ENCODE measurements around the gene TTC4. TPM values are rescaled to one million over a fixed set of nuclear protein-coding genes. Genes with fewer than 3 reads are reported as not detected.
"Not testable (repeated sequence)": the region's sequence is repeated elsewhere in the genome, so short reads cannot be mapped to it uniquely, and the experiment has no call there.

TTC4 gene
- total RNA-seq, 1 donor from 2014 or later = 38.2 TPM

GRCh38 chr1:54763816-54764132 lies 48.1 kb downstream of the TTC4 start:
- H3K4me1 Mint-ChIP-seq (ENCODE audit: low read depth) = peaks cover 12% of the 10 kb centered on the region
- H3K27ac Mint-ChIP-seq = peak overlapping the region; percentile 89
- H3K4me3 Mint-ChIP-seq (ENCODE audit: low read depth) = peak overlapping the region; percentile 88
- no peak for DNase-seq (ENCODE audit: low spot score)
- intact Hi-C loops (cut with micrococcal nuclease) = loop anchor here (1.0 to 2.0 kb wide), 3 partner anchors 37 to 710 kb away; partner anchors contain the start of genes TCEANC2, TMEM59, TTC22 and TTC4
- no peaks in the 10 kb centered on the region for H3K36me3 Mint-ChIP-seq (ENCODE audit: low read depth)
- no peaks in the 10 kb centered on the region for H3K9me3 Mint-ChIP-seq
- H3K27me3 Mint-ChIP-seq (ENCODE audit: low read depth) = no peaks in the 10 kb centered on the region

- H3K4me1 Mint-ChIP-seq (ENCODE audit: low read depth) = peaks cover 12% of the 10 kb centered on the region
- no peaks in the 10 kb centered on the region for H3K36me3 Mint-ChIP-seq (ENCODE audit: low read depth)
- no peaks in the 10 kb centered on the region for H3K9me3 Mint-ChIP-seq
- intact Hi-C loops (cut with micrococcal nuclease) = loop anchor here (1.0 to 2.0 kb wide), 3 partner anchors 36 to 711 kb away; partner anchors contain the start of genes TCEANC2, TMEM59, TTC22 and TTC4
- DNase-seq (ENCODE audit: low spot score) = peak; percentile 94
- H3K27ac Mint-ChIP-seq = peak within 1 kb of the TSS; percentile 89
- no peaks in the 10 kb centered on the region for H3K27me3 Mint-ChIP-seq (ENCODE audit: low read depth)
- H3K4me3 Mint-ChIP-seq (ENCODE audit: low read depth) = peak within 1 kb of the TSS; percentile 88
These were observed 48.7 kb downstream of the TTC4 start, which contains the start of gene PARS2 for GRCh38 chr1:54764133-54764921. TSS of gene PARS2 (minus strand) at chr1:54764523. CDS start at chr1:54759161, 5,362 bp downstream.

- Mint-ChIP-seq H3K27ac (peak overlapping the region; percentile 74), H3K27me3 (ENCODE audit: low read depth) (no peaks in the 10 kb centered on the region), H3K36me3 (ENCODE audit: low read depth) (no peaks in the 10 kb centered on the region), H3K4me3 (ENCODE audit: low read depth) (peak overlapping the region; percentile 88), H3K4me1 (ENCODE audit: low read depth) (peaks cover 12% of the 10 kb centered on the region), H3K9me3 (no peaks in the 10 kb centered on the region)
- intact Hi-C loops (cut with micrococcal nuclease) = loop anchor here (1.0 to 2.0 kb wide), 3 partner anchors 36 to 712 kb away; partner anchors contain the start of genes TCEANC2, TMEM59, TTC22 and TTC4
- no peak for DNase-seq (ENCODE audit: low spot score)
These were observed 49.4 kb downstream of the TTC4 start for GRCh38 chr1:54764922-54765561.

GRCh38 chr1:54766726-54767125 lies 51.1 kb downstream of the TTC4 start:
- H3K4me3 Mint-ChIP-seq (ENCODE audit: low read depth) = no peak overlapping the region
- H3K27ac Mint-ChIP-seq = no peak overlapping the region
- peaks cover 12% of the 10 kb centered on the region for H3K4me1 Mint-ChIP-seq (ENCODE audit: low read depth)
- no peaks in the 10 kb centered on the region for H3K36me3 Mint-ChIP-seq (ENCODE audit: low read depth)
- DNase-seq (ENCODE audit: low spot score) = no peak
- H3K27me3 Mint-ChIP-seq (ENCODE audit: low read depth) = no peaks in the 10 kb centered on the region
- intact Hi-C loops (cut with micrococcal nuclease) = no loop called here
- no peaks in the 10 kb centered on the region for H3K9me3 Mint-ChIP-seq

GRCh38 chr1:54767526-54767925 lies 51.9 kb downstream of the TTC4 start:
- no peaks in the 10 kb centered on the region for H3K36me3 Mint-ChIP-seq (ENCODE audit: low read depth)
- intact Hi-C loops (cut with micrococcal nuclease) = no loop called here
- H3K4me1 Mint-ChIP-seq (ENCODE audit: low read depth) = peaks cover 12% of the 10 kb centered on the region
- DNase-seq (ENCODE audit: low spot score) = no peak
- H3K9me3 Mint-ChIP-seq = no peaks in the 10 kb centered on the region
- H3K27me3 Mint-ChIP-seq (ENCODE audit: low read depth) = no peaks in the 10 kb centered on the region
- H3K27ac Mint-ChIP-seq = no peak overlapping the region
- H3K4me3 Mint-ChIP-seq (ENCODE audit: low read depth) = no peak overlapping the region

GRCh38 chr1:54768093-54768492 lies 52.4 kb downstream of the TTC4 start:
- H3K4me3 Mint-ChIP-seq (ENCODE audit: low read depth) = no peak overlapping the region
- DNase-seq (ENCODE audit: low spot score) = no peak
- H3K27me3 Mint-ChIP-seq (ENCODE audit: low read depth) = no peaks in the 10 kb centered on the region
- intact Hi-C loops (cut with micrococcal nuclease) = no loop called here
- no peak overlapping the region for H3K27ac Mint-ChIP-seq
- H3K36me3 Mint-ChIP-seq (ENCODE audit: low read depth) = no peaks in the 10 kb centered on the region
- H3K9me3 Mint-ChIP-seq = no peaks in the 10 kb centered on the region
- H3K4me1 Mint-ChIP-seq (ENCODE audit: low read depth) = peaks cover 9% of the 10 kb centered on the region

- Mint-ChIP-seq H3K36me3 (ENCODE audit: low read depth) (no peaks in the 10 kb centered on the region), H3K9me3 (no peaks in the 10 kb centered on the region), H3K27ac (no peak overlapping the region), H3K4me1 (ENCODE audit: low read depth) (no peaks in the 10 kb centered on the region), H3K4me3 (ENCODE audit: low read depth) (no peak overlapping the region), H3K27me3 (ENCODE audit: low read depth) (no peaks in the 10 kb centered on the region)
- intact Hi-C loops (cut with micrococcal nuclease) = no loop called here
- DNase-seq (ENCODE audit: low spot score) = no peak
These were observed 57.3 kb downstream of the TTC4 start for GRCh38 chr1:54772951-54773350.

GRCh38 chr1:54774820-54775498 lies 59.3 kb downstream of the TTC4 start:
- Mint-ChIP-seq H3K9me3 (no peaks in the 10 kb centered on the region), H3K4me3 (ENCODE audit: low read depth) (no peak overlapping the region), H3K4me1 (ENCODE audit: low read depth) (no peaks in the 10 kb centered on the region), H3K36me3 (ENCODE audit: low read depth) (no peaks in the 10 kb centered on the region), H3K27me3 (ENCODE audit: low read depth) (no peaks in the 10 kb centered on the region), H3K27ac (no peak overlapping the region)
- no peak for DNase-seq (ENCODE audit: low spot score)
- intact Hi-C loops (cut with micrococcal nuclease) = no loop called here

GRCh38 chr1:54775828-54776721 lies 60.4 kb downstream of the TTC4 start:
- H3K27me3 Mint-ChIP-seq (ENCODE audit: low read depth); DNase-seq (ENCODE audit: low spot score); intact Hi-C loops (cut with micrococcal nuclease); H3K4me3 Mint-ChIP-seq (ENCODE audit: low read depth); H3K36me3 Mint-ChIP-seq (ENCODE audit: low read depth); H3K27ac Mint-ChIP-seq; H3K9me3 Mint-ChIP-seq; H3K4me1 Mint-ChIP-seq (ENCODE audit: low read depth): not testable (repeated sequence)

- no peak overlapping the region for H3K27ac Mint-ChIP-seq
- H3K9me3 Mint-ChIP-seq = no peaks in the 10 kb centered on the region
- H3K4me1 Mint-ChIP-seq (ENCODE audit: low read depth) = no peaks in the 10 kb centered on the region
- peaks cover 2% of the 10 kb centered on the region for H3K27me3 Mint-ChIP-seq (ENCODE audit: low read depth)
- no peak overlapping the region for H3K4me3 Mint-ChIP-seq (ENCODE audit: low read depth)
- H3K36me3 Mint-ChIP-seq (ENCODE audit: low read depth) = no peaks in the 10 kb centered on the region
- intact Hi-C loops (cut with micrococcal nuclease) = no loop called here
- DNase-seq (ENCODE audit: low spot score) = no peak
These were observed 61.4 kb downstream of the TTC4 start for GRCh38 chr1:54777011-54777410.

- intact Hi-C loops (cut with micrococcal nuclease) = no loop called here
- Mint-ChIP-seq H3K4me3 (ENCODE audit: low read depth) (no peak overlapping the region), H3K9me3 (no peaks in the 10 kb centered on the region), H3K27me3 (ENCODE audit: low read depth) (peaks cover 2% of the 10 kb centered on the region), H3K36me3 (ENCODE audit: low read depth) (no peaks in the 10 kb centered on the region), H3K27ac (no peak overlapping the region), H3K4me1 (ENCODE audit: low read depth) (no peaks in the 10 kb centered on the region)
- DNase-seq (ENCODE audit: low spot score) = no peak
These were observed 61.8 kb downstream of the TTC4 start for GRCh38 chr1:54777431-54777830.

- H3K27me3 Mint-ChIP-seq (ENCODE audit: low read depth) = peaks cover 2% of the 10 kb centered on the region
- no peak overlapping the region for H3K4me3 Mint-ChIP-seq (ENCODE audit: low read depth)
- H3K9me3 Mint-ChIP-seq = no peaks in the 10 kb centered on the region
- no peak for DNase-seq (ENCODE audit: low spot score)
- no peak overlapping the region for H3K27ac Mint-ChIP-seq
- intact Hi-C loops (cut with micrococcal nuclease) = no loop called here
- no peaks in the 10 kb centered on the region for H3K36me3 Mint-ChIP-seq (ENCODE audit: low read depth)
- no peaks in the 10 kb centered on the region for H3K4me1 Mint-ChIP-seq (ENCODE audit: low read depth)
These were observed 65.5 kb downstream of the TTC4 start for GRCh38 chr1:54781023-54781723.

Measured in activated T-helper 2 cell treated with anti-CD3 and anti-CD28 coated beads, Interferon-gamma antibody, Interleukin-2, Interleukin-4, amounts not matched to agents 10 μg/mL and 5 μg/mL and 100 μg/mL, durations not matched to agents 14 hours and 24 hours and 36 hours (primary cell).